EL (cell line): ENCODE data around the gene FAM98A.

Experiments
- DNase-seq: peaks from one replicate; pipeline ENCODE4 v3.0.0-alpha.2; 2016

The FAM98A gene

DNA sequence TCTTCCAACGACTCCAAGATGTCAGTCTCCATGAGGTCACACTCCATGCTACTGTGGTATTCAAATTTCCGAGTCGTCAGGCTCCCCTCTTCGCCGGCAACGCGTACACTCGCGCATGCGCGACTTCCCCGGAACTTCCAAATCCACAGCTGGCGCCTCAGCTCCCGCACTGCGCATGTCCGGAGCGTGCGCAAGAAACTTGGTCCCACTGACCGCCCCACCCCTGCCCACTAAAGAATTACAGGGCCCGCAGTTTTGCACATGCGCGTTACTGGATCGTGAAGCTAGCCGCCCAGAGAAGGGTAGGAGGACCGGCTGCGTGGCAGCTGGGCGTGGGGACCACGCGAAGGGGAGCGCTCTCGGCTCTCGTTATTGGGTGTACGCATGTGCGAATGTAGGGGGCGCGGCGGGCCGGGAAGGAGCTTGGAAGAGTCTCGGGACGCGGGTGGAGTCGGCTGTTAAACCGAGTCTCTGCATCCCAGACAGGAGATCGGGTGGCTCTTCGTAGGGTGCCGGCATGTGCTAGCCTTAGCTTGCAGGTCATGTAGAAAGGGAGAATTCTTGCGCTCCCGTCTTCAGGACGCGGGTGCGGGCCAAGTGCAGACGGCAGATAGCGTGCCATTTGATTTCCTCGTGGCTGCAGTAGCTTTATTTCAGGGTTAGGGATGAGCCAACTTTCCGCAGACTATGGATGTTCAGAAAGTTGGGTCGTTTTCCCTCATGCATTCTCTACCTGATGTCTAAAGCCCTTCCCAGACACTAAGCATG is at the start of gene FAM98A:
Gene FAM98A (minus strand): TSS at position 125 of the 768 bp plus-strand sequence. CDS start 78 bp downstream, at position 47.
- peak; percentile 99 for DNase-seq

DNA sequence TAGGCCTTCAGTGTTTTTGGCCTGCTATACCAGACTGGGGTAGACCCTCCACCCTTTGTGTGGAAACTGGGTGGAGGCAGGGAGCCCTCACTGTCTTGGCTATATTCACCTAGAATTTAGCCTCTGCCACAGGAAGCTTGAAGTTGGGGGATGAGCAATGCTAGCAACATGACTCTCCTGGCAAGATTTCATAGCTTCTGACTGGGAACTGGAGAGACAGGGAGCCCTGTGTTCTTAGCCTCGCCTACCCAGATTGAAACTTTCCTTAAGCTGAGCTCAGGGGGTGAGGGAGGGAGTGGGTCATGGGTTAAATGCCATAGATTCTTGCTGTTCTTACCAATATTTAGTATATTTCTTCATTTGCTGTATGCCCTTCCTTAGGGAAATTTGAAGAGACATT is 46.8 kb upstream of the FAM98A start:
- peak; percentile 29 for DNase-seq

DNA sequence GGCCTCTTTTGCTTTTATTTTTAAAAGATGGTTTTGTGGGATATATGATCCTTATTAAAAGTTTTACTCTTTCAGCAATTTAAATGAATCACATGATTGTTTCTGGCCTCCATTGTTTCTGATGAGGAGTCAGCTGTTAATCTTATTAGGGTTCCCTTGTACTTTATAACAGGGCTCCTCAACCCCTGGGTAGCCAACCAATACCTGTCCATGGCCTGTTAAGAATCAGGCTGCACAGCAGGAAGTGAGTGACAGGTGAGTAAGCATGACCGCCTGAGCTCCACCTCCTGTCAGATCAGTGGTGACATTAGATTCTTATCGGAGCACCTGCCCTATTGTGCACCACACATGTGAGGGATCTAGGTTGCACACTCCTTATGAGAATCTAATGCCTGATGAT is 45.1 kb upstream of the FAM98A start:
- DNase-seq = no peak

DNA sequence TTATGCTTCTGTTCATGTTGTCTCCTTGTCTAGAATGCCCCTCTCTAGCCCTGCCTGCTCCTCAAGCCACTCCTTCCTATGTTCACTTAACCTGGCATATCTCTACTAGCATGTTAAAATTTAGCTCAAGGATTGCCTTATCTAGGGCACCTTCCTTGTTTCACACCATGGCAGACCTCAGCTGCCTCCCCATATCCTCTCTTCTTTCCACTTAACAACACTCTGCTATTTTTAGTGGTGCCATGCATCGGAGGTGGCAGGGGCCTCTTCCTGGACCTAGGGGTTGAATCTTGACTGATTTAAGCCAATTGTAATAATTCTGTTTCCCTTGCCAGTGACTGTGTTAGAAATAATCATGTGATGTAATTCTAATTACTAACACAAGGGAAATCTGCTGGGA is 36.9 kb upstream of the FAM98A start:
- no peak for DNase-seq

DNA sequence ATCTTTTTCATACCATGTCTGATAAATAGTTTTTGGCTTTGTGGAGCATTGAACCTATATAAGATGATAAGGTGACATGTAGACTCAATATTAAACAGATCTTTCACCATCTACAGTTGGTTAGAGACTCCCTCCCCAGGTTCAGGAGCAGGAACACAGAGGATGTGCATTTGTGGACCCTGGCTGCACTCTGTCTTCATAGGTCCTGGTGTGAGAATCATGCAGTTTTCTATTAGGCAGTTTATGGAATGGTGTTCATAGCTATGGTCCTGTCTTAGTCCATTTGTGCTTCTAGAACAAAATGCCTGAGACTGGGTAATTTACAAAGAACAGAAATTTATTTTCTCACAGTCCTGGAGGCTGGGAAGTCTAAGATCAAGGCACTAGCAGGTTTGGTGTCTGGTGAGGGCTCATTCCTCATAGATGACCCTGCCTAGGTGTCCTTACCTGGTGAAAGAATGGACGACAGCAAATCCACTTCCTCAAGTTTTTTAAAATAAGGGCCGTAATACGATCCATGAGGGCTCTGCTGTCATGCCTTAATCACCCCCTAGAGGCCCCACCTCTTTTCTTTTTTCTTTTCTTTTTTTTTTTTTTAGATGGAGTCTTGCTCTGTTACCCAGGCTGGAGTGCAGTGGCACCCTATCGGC is 35.3 kb upstream of the FAM98A start:
- DNase-seq = no peak

DNA sequence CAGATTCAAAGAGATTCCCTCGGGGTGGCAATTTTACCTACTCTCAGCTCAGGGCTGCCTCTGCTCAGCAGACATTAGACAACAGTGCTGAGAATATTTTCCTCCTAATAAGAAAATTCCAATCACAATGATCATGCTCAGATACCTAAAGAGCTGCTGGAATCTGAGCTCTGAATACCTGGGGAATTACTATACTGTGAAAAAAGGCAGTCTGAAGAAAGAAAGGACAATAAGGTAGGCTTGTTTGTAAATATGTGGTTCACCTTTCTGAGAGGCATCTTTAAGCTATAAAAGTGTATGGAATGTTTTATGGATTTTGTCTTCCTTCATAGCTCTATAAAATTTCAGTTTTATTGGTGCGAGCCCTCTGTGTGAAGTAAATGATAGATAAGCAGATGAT is 34.2 kb upstream of the FAM98A start:
- DNase-seq = no peak

DNA sequence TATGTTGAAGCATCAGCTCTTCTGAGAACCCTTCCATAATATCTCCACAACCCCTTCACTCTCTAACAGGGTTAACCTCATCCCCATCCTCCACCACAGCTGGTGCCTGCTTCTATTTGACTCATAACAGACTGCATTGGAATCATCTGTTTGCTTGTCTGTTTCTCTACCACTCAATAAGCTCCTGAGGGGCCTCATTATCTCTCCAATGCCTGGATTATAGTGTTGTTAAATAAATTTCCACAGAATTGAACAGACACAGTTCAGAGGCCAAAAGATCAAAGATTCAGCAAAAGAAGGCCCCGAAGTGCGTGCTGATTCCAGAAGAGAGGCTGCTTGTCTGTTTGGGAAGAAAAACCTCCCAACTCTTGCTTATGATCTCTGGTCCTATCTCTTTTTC is 33.7 kb upstream of the FAM98A start:
- no peak for DNase-seq

DNA sequence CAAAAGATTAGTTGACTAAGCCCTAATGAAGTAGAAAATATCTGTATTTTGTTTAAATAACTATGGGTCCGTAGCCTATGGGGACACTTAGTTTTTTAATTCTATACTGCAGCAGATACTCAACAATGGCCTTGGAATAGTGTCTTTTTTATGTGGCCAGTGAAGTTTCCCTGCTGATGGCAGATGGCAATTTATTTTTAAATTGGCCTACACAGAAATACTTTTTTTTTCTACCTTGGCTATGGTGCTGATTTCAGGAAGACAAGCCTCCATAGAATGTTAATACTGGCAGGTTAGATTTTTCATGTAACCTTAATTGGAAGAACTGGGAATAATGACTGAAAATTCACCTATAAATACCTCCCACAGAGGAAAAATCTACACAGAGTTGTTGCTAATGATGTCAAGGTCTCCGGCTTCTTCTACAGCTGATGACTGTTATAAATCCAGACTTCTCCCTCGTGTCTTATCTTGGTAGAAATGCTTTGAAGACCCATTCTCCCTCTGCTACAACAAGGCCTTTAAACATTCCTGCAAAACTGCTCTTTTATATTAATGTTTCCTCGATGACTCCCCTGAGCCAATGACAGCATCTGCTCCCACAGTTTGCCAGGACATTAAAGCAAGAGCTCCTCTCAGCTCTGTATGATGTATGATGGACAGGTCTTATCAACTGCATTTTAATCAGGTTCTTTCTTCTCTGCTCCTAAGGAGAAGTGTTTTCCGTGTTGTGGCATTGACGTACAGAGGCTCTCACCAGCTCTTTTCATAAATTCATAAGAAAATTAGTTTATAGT is 29.1 kb upstream of the FAM98A start:
- no peak for DNase-seq

DNA sequence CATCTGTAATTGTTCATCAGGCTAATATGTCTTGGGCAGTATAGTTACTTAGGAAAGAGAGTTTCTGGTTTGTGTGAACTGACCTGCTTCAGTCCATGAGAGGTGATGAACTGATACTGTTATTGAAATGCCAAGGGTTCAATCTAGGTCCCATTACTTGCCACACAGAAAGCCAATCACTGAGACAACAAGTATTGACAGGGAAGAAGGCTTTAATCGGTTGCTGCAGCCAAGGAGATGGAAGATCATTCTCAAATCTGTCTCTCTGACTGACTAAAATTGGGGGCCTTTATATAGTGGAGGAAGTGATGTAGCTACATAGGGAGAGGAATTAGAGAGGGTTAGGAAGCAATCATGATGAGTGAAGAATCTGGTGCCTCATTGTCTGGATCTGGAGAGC is 19.9 kb upstream of the FAM98A start:
- no peak for DNase-seq

DNA sequence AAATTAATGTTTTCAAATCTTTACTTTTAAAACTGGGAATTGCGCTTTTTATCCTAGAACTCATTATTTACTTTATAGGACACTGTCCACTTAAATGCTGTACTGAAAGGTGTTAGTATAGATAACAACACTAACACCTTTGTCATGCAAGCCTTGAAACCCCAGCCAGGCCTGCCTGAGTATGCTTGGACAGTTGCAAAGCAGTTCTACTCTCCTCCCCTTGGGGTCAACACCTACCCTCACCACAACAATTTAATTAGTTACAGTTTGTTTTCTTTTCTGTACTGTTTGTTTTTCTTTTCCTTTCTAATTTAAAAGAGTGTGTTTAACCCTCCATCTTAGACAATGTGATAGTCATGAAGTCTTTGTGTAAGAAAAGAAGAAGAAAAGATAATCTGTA is 18.9 kb upstream of the FAM98A start:
- DNase-seq = no peak

DNA sequence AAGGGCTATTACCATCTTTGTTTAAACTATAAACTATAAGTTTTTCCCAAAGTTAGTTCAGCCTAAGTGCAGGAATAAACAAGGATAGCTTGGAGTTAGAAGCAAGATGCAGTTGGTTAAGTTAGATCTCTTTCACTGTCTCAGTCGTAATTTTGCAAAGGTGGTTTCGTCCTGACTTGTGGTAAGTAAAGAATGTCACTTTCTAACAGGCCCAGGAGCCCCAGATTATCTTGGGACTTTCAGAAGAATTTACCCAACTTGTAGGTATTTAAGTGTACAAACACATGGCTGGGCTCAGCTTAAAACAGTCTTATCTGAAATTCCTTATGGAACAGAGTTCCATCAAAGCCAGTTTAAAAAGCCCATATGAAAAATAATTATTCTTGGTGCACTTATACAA is 18.3 kb upstream of the FAM98A start:
- no peak for DNase-seq

DNA sequence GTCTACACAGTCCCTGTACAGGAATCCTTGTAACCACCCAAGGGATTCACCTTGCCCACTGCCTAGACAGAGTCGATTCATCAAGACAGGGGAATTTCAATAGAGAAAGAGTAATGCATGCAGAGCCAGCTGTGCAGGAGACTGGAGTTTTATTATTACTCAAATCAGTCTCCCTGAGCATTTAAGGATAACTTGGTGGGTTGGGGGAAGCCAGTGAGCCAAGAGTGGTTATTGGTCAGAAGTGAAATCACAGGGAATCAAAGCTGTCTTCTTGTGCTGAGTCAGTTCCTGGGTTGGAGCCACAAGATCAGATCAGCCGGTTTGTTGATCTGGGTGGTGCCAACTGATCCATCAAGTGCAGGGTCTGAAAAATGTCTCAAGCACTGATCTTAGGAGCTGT is 17.8 kb upstream of the FAM98A start:
- DNase-seq = peak; percentile 10

DNA sequence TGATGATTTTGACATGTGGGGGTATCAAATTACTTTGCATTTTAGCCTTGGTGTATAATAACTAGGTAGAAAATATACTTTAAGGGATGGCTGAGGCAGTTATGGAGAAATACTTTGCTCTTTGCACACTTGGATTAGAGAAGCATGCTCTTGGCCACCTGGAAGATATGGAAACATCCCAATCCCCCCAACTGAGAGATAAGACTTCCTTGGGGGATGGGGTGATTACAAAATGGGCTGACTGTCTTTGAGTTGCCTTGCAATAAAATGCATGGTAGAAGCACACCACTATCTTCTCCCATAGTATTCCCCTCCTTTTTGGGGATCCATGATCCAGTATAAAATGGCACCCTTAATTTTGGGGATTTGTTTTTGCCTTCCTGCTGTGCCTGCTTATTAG is 15.1 kb upstream of the FAM98A start:
- DNase-seq = no peak

DNA sequence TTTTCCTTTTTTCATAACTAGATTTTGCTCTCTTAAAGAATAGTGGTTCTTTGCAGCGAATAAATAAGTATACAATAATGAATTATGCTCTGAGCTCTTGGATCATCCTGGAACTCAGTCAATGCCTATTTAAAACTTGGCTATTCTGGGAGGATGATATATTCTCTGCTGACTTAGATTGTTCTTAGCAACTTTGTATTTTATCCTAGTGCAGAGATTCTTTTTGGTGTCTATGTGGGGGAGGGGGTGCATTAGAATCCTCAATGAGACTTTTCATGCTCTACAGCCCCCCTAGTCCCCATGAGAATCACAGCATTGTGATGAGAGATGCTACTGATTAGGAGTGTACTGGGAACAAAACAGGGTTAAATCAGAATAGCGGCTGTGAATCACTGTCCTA is 8.8 kb upstream of the FAM98A start:
- no peak for DNase-seq

DNA sequence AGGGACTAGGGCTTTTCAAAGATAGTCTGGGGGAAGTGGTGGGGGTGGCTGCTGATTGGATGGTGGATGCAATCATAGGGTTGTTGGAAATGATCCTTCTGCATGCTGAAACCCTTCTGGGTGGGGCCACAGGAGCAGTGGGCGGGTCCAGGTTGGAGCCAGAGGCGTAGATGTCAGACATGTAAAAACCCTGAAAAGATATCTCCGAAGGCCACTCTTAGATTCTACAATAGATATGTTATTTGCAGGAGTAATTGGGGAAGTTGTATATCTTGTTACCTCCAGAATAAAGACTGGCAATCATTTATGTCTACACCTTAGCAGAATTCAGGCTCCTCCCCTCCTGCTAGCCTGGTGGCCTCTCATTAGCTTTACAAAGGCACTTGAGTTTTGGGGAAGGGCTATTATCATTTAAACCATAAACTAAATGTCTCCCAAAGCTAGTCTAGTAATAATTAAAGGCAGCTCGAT is 8.2 kb upstream of the FAM98A start:
- DNase-seq = no peak

DNA sequence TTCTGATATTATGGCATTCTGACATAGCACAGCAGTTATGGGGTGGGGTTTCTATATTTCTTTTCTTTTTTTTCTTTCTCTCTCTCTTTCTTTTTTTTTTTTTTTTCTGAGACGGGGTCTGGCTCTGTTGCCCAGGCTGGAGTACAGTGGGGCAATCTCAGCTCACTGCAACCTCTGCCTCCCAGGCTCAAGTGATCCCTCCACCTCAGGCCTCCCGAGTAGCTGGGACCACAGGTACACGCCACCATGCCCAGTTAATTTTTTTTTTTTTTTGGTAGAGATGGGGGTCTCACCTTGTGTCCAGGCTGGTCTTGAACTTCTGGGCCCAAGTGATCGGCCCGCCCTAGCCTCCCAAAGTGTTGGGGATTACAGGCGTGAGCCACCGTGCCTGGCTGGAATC is 7.5 kb upstream of the FAM98A start:
- DNase-seq = no peak

DNA sequence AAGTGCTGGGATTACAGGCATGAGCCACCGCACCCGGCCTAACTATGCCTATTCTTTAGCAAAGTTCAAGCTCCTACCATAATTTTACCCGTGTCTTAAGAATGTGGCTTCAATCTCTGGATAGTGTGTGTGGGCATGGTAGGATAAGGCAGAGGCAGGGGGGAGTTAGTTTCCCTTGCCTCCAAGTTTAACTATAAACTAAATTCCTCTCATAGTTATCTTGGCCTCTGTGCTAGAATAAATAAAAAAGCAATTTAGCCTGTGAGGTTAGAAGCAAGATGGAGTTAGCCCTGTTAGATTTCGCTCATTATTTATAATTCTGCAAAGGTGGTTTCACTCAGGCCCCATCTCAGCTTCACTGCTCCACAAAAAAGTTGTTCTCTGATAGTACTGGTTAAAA is 7.0 kb upstream of the FAM98A start:
- DNase-seq = no peak

DNA sequence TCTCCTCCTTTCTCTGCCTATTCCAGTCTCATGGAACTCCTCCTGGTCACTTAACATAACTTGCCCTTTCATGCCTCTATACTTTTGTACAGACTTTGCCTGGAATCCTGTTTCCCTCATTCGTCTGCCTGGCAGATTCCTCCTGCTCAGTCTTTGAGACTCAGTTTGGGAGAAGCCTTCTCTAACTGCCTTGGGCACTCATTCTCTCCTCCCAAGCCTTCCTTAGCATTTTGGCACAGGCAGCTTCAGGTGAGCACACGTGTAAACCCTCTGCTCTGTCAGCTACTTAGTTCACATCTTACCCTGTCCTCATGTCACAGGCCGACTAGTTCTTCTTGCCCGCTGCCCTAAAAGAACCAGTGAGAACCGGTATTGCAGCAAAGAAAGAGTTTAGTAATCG is 6.0 kb upstream of the FAM98A start:
- DNase-seq = no peak

DNA sequence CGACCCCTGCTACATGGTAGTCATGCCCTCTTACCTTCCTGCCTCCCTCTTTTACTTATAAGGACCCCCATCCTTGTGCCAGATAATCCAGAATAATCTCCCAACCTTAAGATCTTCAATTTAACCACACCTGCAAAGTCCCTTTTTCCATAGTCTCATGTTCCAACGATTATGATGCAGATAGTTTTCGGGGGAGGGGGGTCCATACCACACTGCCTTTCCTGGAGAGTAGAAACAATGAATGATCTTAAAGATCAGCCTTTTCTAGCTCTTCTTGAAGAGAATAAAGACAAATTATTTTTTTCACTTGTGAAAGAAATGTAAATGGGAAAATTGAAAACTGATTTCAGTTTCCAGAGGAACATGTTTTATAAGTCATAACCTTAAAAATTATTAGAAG is 4.3 kb upstream of the FAM98A start:
- DNase-seq = no peak

DNA sequence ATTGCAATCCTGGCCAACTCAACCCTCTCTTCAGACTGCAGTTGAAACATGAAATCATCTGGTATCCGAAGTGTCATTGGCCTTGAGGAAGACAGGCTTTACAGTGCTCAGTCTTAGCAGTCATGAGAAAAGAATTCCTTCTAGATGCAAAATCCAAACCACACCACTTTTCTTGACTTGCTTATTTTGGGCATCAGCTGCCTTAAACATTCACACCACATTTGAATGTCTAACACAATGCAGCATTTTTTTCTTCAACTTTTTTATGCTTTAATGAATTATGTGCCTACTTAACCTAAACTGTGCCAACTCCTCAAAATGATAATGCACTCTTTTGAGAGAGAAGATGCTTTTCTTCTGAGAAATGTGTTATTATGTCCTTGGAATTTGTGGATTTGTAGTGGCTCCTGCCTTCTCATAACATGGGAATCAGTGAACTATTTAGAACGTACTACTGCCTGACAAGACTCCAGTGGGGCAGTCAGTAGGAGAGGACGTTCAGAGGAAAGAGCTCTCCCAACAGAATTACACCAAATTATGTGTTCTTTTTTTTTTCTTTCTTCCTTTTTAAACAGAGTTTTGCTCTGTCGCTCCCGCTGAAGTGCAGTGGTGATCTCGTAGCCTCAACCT is 3.2 kb upstream of the FAM98A start:
- DNase-seq = peak; percentile 37

DNA sequence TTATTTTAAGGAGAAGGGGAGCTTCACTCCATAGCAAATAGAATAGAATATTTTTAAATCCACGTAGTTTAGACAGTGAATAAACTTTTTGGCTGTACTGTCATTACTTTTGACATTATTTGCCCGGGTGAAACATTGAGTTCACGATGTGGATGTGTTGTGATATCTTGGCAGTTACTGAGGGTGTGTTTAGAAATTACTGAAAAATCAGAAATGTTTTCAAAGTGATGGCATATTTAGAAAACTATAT is 769 bp upstream of the FAM98A start:
- no peak for DNase-seq

DNA sequence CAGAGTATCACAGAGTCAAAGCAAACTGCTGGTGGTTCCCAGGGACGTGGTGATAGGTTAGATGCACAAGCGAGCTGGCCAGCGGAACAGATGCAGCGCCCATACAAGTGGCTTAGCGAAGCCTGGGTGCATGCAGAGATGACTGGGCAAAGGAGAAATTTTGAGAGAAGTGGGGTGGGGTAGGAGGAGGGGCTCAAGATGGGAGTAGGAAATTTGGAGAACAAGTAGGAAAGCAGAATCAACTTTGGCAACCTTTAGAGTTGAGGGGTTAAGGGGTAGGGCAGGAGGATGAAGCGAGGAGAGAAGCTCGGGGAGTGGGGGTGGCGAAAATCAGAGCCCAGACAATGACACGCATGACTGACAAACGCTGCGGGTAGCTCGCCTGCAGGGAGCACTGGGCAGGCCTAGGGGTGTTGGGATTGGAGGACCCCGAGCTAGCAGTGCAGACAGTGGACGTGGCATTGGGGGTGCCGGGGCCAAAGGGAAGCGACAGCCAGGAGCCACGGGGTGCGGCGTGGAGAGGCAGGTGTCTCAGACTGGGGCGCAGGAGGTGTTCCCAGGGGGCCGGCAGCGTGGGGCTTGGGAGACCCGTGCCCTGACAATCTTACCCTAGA is 431 bp downstream of the FAM98A start:
- DNase-seq = peak; percentile 62

DNA sequence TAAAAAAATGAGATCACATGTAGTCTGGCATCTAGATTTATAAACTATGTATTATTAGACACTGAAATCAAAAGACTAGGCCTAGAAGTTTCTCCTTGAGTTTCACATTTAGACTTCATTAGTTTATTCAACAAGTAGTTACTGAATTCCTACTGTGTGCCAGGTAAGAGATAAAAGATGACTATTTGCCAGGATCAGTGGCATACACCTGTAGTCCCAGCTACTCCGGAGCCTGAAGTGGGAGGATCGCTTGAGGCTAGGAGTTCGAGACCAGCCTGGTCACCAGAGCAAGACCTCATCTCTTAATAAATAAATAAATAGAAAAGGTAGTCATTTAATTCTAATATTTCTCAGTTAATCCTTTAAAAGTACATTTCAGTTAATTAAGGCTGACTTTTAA is 2.1 kb downstream of the FAM98A start:
- no peak for DNase-seq
